Endodermal cell (in vitro differentiated cells): ENCODE measurements around the gene LTBP1. TPM values are rescaled to one million over a fixed set of nuclear protein-coding genes. Genes with fewer than 3 reads are reported as not detected.

ENCODE experiments used
- DNase-seq: peaks from one replicate; pipeline ENCODE4 v3.0.0-alpha.2; 2017
- H3K27ac ChIP-seq: 2 replicates; pipeline ENCODE4 v1.5.1; 2013; ENCODE audit warnings: mild to moderate bottlenecking, low read depth, low read length, moderate library complexity
- H3K27me3 ChIP-seq: 2 replicates; pipeline ENCODE4 v1.6.1; 2013; ENCODE audit warnings: mild to moderate bottlenecking, low read length, moderate library complexity; ENCODE audit not compliant: insufficient read depth, control insufficient read depth, poor library complexity, severe bottlenecking
- H3K36me3 ChIP-seq: 2 replicates; pipeline ENCODE4 v1.7.0; 2013; ENCODE audit warnings: mild to moderate bottlenecking, low read length, moderate library complexity; ENCODE audit not compliant: control insufficient read depth, insufficient read depth
- H3K4me1 ChIP-seq: one replicate; pipeline ENCODE4 v1.7.0; 2013; ENCODE audit warnings: low read length; ENCODE audit not compliant: control insufficient read depth, insufficient read depth
- H3K4me3 ChIP-seq: 2 replicates; pipeline ENCODE4 v1.5.1; 2013; ENCODE audit warnings: mild to moderate bottlenecking, low read length, moderate library complexity
- H3K9ac ChIP-seq: 2 replicates; pipeline ENCODE4 v1.6.1; 2013; ENCODE audit warnings: mild to moderate bottlenecking, low read length, moderate library complexity; ENCODE audit not compliant: poor library complexity, severe bottlenecking; ENCODE audit errors: extremely low read depth
- H3K9me3 ChIP-seq: 2 replicates; pipeline ENCODE4 v1.6.1; 2013; ENCODE audit warnings: mild to moderate bottlenecking, low read length, moderate library complexity; ENCODE audit not compliant: control insufficient read depth
- H3K27ac Mint-ChIP-seq: 2 replicates; pipeline ENCODE4 v1.8.0; 2020; ENCODE audit warnings: mixed read lengths
- H3K27me3 Mint-ChIP-seq: 2 replicates; pipeline ENCODE4 v1.8.0; 2021; ENCODE audit warnings: mild to moderate bottlenecking, mixed read lengths; ENCODE audit not compliant: insufficient read depth
- H3K36me3 Mint-ChIP-seq: 2 replicates; pipeline ENCODE4 v1.8.0; 2020; ENCODE audit warnings: low read depth, mixed read lengths
- H3K4me1 Mint-ChIP-seq: 2 replicates; pipeline ENCODE4 v1.8.0; 2020; ENCODE audit warnings: mixed read lengths
- H3K4me3 Mint-ChIP-seq: 2 replicates; pipeline ENCODE4 v1.8.0; 2020; ENCODE audit warnings: mild to moderate bottlenecking, moderate library complexity, mixed read lengths
- H3K9me3 Mint-ChIP-seq: 2 replicates; pipeline ENCODE4 v1.8.0; 2020; ENCODE audit warnings: mild to moderate bottlenecking, mixed read lengths
- WGBS, 2 experiments: methylation state at CpG; one replicate each; pipeline versions ENCODE4 v1.1.5 to v1.1.7; 2013; ENCODE audit warnings: missing lambda C conversion rate in 2 of 2, mixed read lengths in 1 of 2; ENCODE audit not compliant: insufficient coverage in 1 of 2, insufficient read length in 1 of 2; 5-methylcytosine and 5-hydroxymethylcytosine counted together
- total RNA-seq, 2 donors: library from RNA; stranded (reverse); fragmentation: NEBNext Ultra II Directional in 1 of 2; extraction: Animal tissue kit (Norgen Biotek cat#: 25700) in 1 of 2; gene quantifications; 2 replicates in 1 of 2; 3 replicates in 1 of 2; pipeline ENCODE4 v1.2.1, GENCODE V29; 2021
- TF ChIP-seq, protein P1 (sequence below): fragments of 200-600 bp; sonication (generic); conservative IDR thresholded peaks from 2 replicates; pipeline ENCODE4 v1.5.0; 2021; ENCODE audit warnings: antibody characterized with exemption, mild to moderate bottlenecking

Gene LTBP1
- total RNA-seq, 2 donors from 2014 or later: 43.2 to 43.4 TPM

DNA sequence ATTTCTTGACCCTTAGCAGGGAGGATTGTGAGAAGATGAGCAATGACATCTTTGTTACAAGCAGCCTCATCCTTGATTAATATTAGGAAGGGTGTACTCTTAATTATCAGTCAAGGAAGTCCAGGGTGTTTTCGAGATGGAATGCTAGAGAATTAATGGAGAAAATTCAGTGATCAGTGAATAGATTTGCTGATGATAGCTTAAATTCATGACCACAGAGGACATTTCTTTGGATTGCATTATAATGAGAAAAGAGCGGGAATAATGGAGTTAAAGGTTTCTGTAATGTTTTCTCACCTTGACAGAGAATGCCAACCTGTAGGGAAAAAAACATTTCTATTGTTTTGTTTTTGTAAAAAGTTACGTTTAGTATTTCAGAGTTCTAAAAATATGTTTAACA, 249.9 kb downstream of the LTBP1 start:
- whole genome bisulfite sequencing, 2 experiments: 94 to 95% methylated on average over 2 to 3 of the region's 3 CpGs
- H3K27ac Mint-ChIP-seq: no peak overlapping the region
- H3K4me3 ChIP-seq: no peak overlapping the region
- H3K4me3 Mint-ChIP-seq: no peak overlapping the region
- H3K9me3 ChIP-seq: no peaks in the 10 kb centered on the region
- H3K36me3 Mint-ChIP-seq: peaks cover 7% of the 10 kb centered on the region
- no peaks in the 10 kb centered on the region for H3K4me1 ChIP-seq
- no peaks in the 10 kb centered on the region for H3K36me3 ChIP-seq
- TF ChIP-seq, protein P1, sequence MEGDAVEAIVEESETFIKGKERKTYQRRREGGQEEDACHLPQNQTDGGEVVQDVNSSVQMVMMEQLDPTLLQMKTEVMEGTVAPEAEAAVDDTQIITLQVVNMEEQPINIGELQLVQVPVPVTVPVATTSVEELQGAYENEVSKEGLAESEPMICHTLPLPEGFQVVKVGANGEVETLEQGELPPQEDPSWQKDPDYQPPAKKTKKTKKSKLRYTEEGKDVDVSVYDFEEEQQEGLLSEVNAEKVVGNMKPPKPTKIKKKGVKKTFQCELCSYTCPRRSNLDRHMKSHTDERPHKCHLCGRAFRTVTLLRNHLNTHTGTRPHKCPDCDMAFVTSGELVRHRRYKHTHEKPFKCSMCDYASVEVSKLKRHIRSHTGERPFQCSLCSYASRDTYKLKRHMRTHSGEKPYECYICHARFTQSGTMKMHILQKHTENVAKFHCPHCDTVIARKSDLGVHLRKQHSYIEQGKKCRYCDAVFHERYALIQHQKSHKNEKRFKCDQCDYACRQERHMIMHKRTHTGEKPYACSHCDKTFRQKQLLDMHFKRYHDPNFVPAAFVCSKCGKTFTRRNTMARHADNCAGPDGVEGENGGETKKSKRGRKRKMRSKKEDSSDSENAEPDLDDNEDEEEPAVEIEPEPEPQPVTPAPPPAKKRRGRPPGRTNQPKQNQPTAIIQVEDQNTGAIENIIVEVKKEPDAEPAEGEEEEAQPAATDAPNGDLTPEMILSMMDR: no peak
- peaks cover 1% of the 10 kb centered on the region for H3K27me3 Mint-ChIP-seq
- H3K9ac ChIP-seq: no peak overlapping the region
- no peak for DNase-seq
- no peaks in the 10 kb centered on the region for H3K9me3 Mint-ChIP-seq
- H3K27me3 ChIP-seq: peaks cover 11% of the 10 kb centered on the region
- peaks cover 2% of the 10 kb centered on the region for H3K4me1 Mint-ChIP-seq
- no peak overlapping the region for H3K27ac ChIP-seq

DNA sequence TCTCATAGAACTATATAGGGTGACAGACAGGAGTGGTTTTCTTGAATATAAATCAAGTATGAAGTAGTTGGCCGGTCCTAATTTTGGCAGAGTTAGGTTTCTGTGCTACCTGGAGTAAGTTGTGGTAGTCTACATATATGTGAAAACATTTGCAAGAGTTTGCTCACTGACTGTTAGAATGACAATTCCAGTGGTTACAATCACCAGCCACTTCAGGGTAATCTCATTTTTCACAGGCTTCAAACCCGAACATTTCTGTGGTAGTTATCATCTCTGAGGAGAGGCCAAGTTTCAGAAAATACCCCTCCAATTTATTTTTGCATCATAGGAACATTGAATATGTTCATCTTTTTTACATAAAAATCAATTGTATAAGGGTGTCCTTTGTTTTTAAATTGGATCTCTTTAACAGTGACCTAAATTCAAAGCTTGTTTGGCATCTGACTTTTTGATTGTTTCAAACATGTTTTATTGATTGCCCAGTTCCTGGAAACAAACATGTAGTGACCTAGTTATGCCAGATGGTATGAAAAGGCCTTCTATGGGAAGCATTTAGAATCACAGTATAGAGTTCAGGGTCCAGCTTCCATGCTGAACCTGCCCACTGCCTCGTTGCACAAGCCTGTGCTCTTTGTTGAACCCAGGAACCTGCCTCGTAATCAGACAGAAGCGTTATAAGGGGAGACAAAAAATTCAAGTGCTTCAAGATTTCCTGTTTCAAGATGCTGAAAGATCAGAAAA, 250.6 kb downstream of the LTBP1 start:
- Histone ChIP-seq H3K4me1 (no peaks in the 10 kb centered on the region), H3K4me3 (no peak overlapping the region), H3K9ac (no peak overlapping the region), H3K27me3 (peaks cover 5% of the 10 kb centered on the region), H3K27ac (no peak overlapping the region), H3K9me3 (no peaks in the 10 kb centered on the region), H3K36me3 (no peaks in the 10 kb centered on the region)
- H3K9me3 Mint-ChIP-seq: no peaks in the 10 kb centered on the region
- no peak overlapping the region for H3K27ac Mint-ChIP-seq
- no peak overlapping the region for H3K4me3 Mint-ChIP-seq
- no peaks in the 10 kb centered on the region for H3K4me1 Mint-ChIP-seq
- H3K27me3 Mint-ChIP-seq: no peaks in the 10 kb centered on the region
- H3K36me3 Mint-ChIP-seq: peaks cover 7% of the 10 kb centered on the region
- no peak for DNase-seq
- TF ChIP-seq, protein P1: no peak
- WGBS, 2 experiments: 89 to 95% methylated on average over 5 of the region's 5 CpGs

DNA sequence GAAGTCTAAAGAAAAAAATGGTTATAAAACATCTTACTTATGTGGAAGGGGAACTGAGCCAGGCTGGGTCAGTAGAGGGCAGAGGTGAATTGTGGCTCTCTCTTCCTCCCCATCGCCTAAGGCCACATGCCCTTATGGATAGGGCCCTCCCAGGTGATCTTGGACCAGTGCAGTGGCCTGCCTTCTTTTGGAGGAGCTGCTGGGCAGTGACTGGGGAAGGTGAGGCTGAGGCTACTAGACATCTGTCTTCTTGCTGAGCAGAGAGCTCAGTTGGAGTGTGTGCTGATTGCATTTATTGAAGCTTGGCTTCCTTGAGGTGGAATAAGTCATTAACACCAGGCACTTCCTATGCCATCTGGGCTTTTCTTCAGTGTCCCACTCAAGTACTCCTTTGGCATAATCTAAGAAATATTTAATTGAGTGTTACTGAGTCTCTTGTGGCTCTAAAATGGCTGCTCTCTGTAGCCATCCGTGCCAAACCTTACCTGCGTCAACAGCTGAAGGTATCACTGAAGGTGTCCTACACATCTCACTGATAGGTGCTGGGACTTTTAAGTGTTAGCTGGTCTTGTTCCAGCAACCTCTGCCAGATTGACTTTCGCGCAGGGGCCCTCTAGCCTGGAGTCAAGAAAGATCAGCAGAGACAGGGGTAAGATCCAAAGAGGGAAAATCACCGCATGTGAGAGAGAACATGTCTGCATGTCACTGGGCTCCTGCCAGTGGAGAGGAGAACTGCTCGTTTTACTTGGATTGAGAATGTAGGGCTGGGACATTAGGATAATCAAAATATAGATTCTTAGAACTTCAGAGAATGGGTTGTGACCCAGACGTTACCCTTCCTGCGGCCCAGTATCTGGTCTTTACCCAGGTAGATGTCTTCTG, 256.1 kb downstream of the LTBP1 start:
- Histone ChIP-seq H3K4me3 (no peak overlapping the region), H3K4me1 (no peaks in the 10 kb centered on the region), H3K27me3 (no peaks in the 10 kb centered on the region), H3K36me3 (no peaks in the 10 kb centered on the region), H3K9ac (no peak overlapping the region), H3K27ac (no peak overlapping the region), H3K9me3 (no peaks in the 10 kb centered on the region)
- Mint-ChIP-seq H3K27me3 (no peaks in the 10 kb centered on the region), H3K36me3 (peaks cover 2% of the 10 kb centered on the region), H3K4me1 (no peaks in the 10 kb centered on the region), H3K9me3 (no peaks in the 10 kb centered on the region), H3K4me3 (no peak overlapping the region), H3K27ac (no peak overlapping the region)
- TF ChIP-seq, protein P1: no peak
- WGBS, 2 experiments: 86 to 90% methylated on average over 8 to 9 of the region's 9 CpGs
- no peak for DNase-seq
